Measurements from ENCODE around the gene RMDN3.
A peak's percentile ranks its signal among the peaks of the same experiment; 100 is the strongest.

The RMDN3 gene

GRCh38 chr15:40771242-40771641 is 16.2 kb upstream of the RMDN3 start:
- no peak for DNase-seq

- DNase-seq = no peak
These were observed 15.2 kb upstream of the RMDN3 start for GRCh38 chr15:40770147-40770721.

GRCh38 chr15:40769274-40770146 is 14.5 kb upstream of the RMDN3 start, which contains the start of gene C15orf62:
Gene C15orf62, plus strand, starts transcription at chr15:40769980. Its CDS starts 516 bp downstream, at chr15:40770496.
- DNase-seq = no peak

- no peak for DNase-seq
These were observed 13.6 kb upstream of the RMDN3 start for GRCh38 chr15:40768521-40769273.

- DNase-seq = no peak
These were observed 12.9 kb upstream of the RMDN3 start for GRCh38 chr15:40767838-40768500.

GRCh38 chr15:40766906-40767837 is 12.1 kb upstream of the RMDN3 start:
- no peak for DNase-seq

- DNase-seq = no peak
These were observed 11.3 kb upstream of the RMDN3 start for GRCh38 chr15:40766194-40766815.

- no peak for DNase-seq
These were observed 9.6 kb upstream of the RMDN3 start for GRCh38 chr15:40764629-40765103.

- no peak for DNase-seq
These were observed 9.0 kb upstream of the RMDN3 start, which contains the start of gene GCHFR for GRCh38 chr15:40763801-40764628. Gene GCHFR, plus strand, starts transcription at chr15:40764068. Its CDS starts 113 bp downstream, at chr15:40764181.

- DNase-seq = peak; percentile 12
These were observed 8.1 kb upstream of the RMDN3 start for GRCh38 chr15:40762919-40763800.

GRCh38 chr15:40759961-40760360 is 4.9 kb upstream of the RMDN3 start:
- no peak for DNase-seq

GRCh38 chr15:40756938-40757337 is 1.9 kb upstream of the RMDN3 start:
- no peak for DNase-seq

GRCh38 chr15:40755812-40756208 is 756 bp upstream of the RMDN3 start:
- no peak for DNase-seq

- DNase-seq = no peak
These were observed 526 bp downstream of the RMDN3 start for GRCh38 chr15:40754574-40754882.

- no peak for DNase-seq
These were observed 3.3 kb downstream of the RMDN3 start for GRCh38 chr15:40751745-40752144.

GRCh38 chr15:40750885-40751284 is 4.2 kb downstream of the RMDN3 start:
- DNase-seq = no peak

GRCh38 chr15:40749151-40749630 is 5.9 kb downstream of the RMDN3 start:
- no peak for DNase-seq

GRCh38 chr15:40747685-40748631 is 7.1 kb downstream of the RMDN3 start:
- no peak for DNase-seq

Measured in NCI-H2107 (cell line).